ENCODE results near the gene HP1BP3. TPM values are rescaled to one million over a fixed set of nuclear protein-coding genes. Genes with fewer than 3 reads are reported as not detected.

HP1BP3 gene
- total and polyA plus RNA-seq, 2 experiments from 2014 or later: 118 to 171 TPM

- H3K27ac ChIP-seq: no peak overlapping the region
- no peaks in the 10 kb centered on the region for H3K9me2 ChIP-seq (replicated peaks; ENCODE audit: insufficient read depth)
- TF ChIP-seq CTCF (IDR thresholded peaks at IDR 0.05; ENCODE audit: poor library complexity) (no peak), EZH2 (IDR thresholded peaks at IDR 0.05; ENCODE audit: borderline replicate concordance) (no peak), EZH2phosphoT487 (IDR thresholded peaks at IDR 0.05; ENCODE audit: low read depth, severe bottlenecking, unreplicated experiment) (no peak)
- H3K4me3 ChIP-seq: no peak overlapping the region
- no peaks in the 10 kb centered on the region for H4K20me1 ChIP-seq (ENCODE audit: insufficient read depth, poor library complexity, severe bottlenecking)
- 65% methylated on average over 15 of the region's 15 CpGs for WGBS (ENCODE audit: low lambda C conversion rate, missing lambda C conversion rate)
- no peak for DNase-seq (ENCODE audit: low spot score)
- no peak overlapping the region for H3K4me2 ChIP-seq
- no peaks in the 10 kb centered on the region for H3K4me1 ChIP-seq (ENCODE audit: insufficient read depth)
- no peaks in the 10 kb centered on the region for H3K27me3 ChIP-seq
- H3K9me3 ChIP-seq (ENCODE audit: low read depth): no peaks in the 10 kb centered on the region
- no peaks in the 10 kb centered on the region for H3K79me2 ChIP-seq
- no peaks in the 10 kb centered on the region for H3K36me3 ChIP-seq (replicated peaks; ENCODE audit: insufficient read depth, low read depth)
- no peak overlapping the region for H2AFZ ChIP-seq
These were observed 81.8 kb downstream of the HP1BP3 start for GRCh38 chr1:20705203-20705755.

- TF ChIP-seq EZH2 (IDR thresholded peaks at IDR 0.05; ENCODE audit: borderline replicate concordance) (no peak), CTCF (IDR thresholded peaks at IDR 0.05; ENCODE audit: poor library complexity) (no peak), EZH2phosphoT487 (IDR thresholded peaks at IDR 0.05; ENCODE audit: low read depth, severe bottlenecking, unreplicated experiment) (no peak)
- no peak overlapping the region for H3K27ac ChIP-seq
- H3K9me2 ChIP-seq (replicated peaks; ENCODE audit: insufficient read depth): no peaks in the 10 kb centered on the region
- no peaks in the 10 kb centered on the region for H3K79me2 ChIP-seq
- H3K4me3 ChIP-seq: no peak overlapping the region
- H2AFZ ChIP-seq: no peak overlapping the region
- no peak for DNase-seq (ENCODE audit: low spot score)
- no peaks in the 10 kb centered on the region for H4K20me1 ChIP-seq (ENCODE audit: insufficient read depth, poor library complexity, severe bottlenecking)
- no peaks in the 10 kb centered on the region for H3K4me1 ChIP-seq (ENCODE audit: insufficient read depth)
- H3K4me2 ChIP-seq: no peak overlapping the region
- WGBS (ENCODE audit: low lambda C conversion rate, missing lambda C conversion rate): 97% methylated on average over 39 of the region's 41 CpGs
- no peaks in the 10 kb centered on the region for H3K27me3 ChIP-seq
- H3K9me3 ChIP-seq (ENCODE audit: low read depth): no peaks in the 10 kb centered on the region
- H3K36me3 ChIP-seq (replicated peaks; ENCODE audit: insufficient read depth, low read depth): no peaks in the 10 kb centered on the region
These were observed 82.5 kb downstream of the HP1BP3 start for GRCh38 chr1:20704390-20705202.

- H4K20me1 ChIP-seq (ENCODE audit: insufficient read depth, poor library complexity, severe bottlenecking): no peaks in the 10 kb centered on the region
- peaks cover under 1% of the 10 kb centered on the region for H3K4me1 ChIP-seq (ENCODE audit: insufficient read depth)
- H3K36me3 ChIP-seq (replicated peaks; ENCODE audit: insufficient read depth, low read depth): no peaks in the 10 kb centered on the region
- H2AFZ ChIP-seq: no peak overlapping the region
- no peaks in the 10 kb centered on the region for H3K27me3 ChIP-seq
- no peak overlapping the region for H3K4me2 ChIP-seq
- no peak for DNase-seq (ENCODE audit: low spot score)
- WGBS (ENCODE audit: low lambda C conversion rate, missing lambda C conversion rate): 88% methylated on average over 3 of the region's 4 CpGs
- no peaks in the 10 kb centered on the region for H3K9me3 ChIP-seq (ENCODE audit: low read depth)
- TF ChIP-seq CTCF (IDR thresholded peaks at IDR 0.05; ENCODE audit: poor library complexity) (no peak), EZH2 (IDR thresholded peaks at IDR 0.05; ENCODE audit: borderline replicate concordance) (no peak), EZH2phosphoT487 (IDR thresholded peaks at IDR 0.05; ENCODE audit: low read depth, severe bottlenecking, unreplicated experiment) (no peak)
- H3K9me2 ChIP-seq (replicated peaks; ENCODE audit: insufficient read depth): no peaks in the 10 kb centered on the region
- H3K79me2 ChIP-seq: no peaks in the 10 kb centered on the region
- H3K27ac ChIP-seq: no peak overlapping the region
- no peak overlapping the region for H3K4me3 ChIP-seq
These were observed 83.9 kb downstream of the HP1BP3 start for GRCh38 chr1:20703124-20703756.

All from hepatocyte (in vitro differentiated cells).